ENCODE data around the gene CDK18.

CDK18 gene

DNA sequence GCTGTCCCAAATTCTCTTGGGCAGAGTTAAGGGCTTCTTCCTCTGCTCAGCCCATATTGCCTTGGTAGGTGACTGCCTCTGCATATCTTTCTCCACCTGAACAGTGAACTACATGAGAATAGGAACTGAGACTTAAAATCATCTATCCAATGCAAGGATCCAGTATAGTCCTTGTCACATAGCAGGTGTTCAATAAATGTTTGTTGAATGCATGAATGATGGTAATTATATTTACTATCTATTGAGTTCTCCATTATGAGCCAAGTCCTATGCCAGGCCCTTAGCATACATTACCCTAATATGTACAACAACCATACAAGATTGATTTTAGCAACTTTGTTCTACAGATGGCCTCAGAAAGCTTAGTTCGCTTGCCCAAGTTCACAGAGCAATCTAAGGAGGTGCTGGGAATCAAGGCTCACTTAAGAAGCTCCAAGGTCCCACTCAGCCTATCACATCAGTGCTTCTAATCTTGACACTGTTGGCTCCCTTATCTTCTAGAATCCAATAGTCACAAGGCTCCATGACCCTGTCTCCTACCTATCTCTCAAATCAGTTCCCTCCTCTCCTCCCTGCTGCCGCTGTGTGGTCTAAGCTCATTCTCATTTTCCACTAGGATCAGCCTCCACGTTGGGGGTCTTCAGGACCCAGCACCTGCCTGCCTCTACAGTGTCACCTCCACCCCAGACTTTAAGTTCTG is 2.2 kb upstream of the CDK18 start:
- no peaks in the 10 kb centered on the region for H3K36me3 ChIP-seq (ENCODE audit: control insufficient read depth in 1 of 2, insufficient read depth in 2 of 2, low read length in 2 of 2)
- peaks cover 42 to 51% of the 10 kb centered on the region in 2 donors for H3K4me1 ChIP-seq (ENCODE audit: control insufficient read depth in 1 of 2, insufficient read depth in 2 of 2, low read length in 2 of 2)
- H3K9me3 ChIP-seq (ENCODE audit: control insufficient read depth in 1 of 2, low read length in 2 of 2) = no peaks in the 10 kb centered on the region
- no peaks in the 10 kb centered on the region for H3K27me3 ChIP-seq (ENCODE audit: control insufficient read depth in 1 of 2, insufficient read depth in 2 of 2, low read length in 2 of 2)
- no peak overlapping the region for H3K9ac ChIP-seq (ENCODE audit: low read depth in 1 of 2, low read length in 2 of 2)
- no peak overlapping the region for H3K27ac ChIP-seq (ENCODE audit: low read depth, low read length)
- H3K4me3 ChIP-seq (ENCODE audit: low read depth in 1 of 2, low read length in 2 of 2) = no peak overlapping the region

DNA sequence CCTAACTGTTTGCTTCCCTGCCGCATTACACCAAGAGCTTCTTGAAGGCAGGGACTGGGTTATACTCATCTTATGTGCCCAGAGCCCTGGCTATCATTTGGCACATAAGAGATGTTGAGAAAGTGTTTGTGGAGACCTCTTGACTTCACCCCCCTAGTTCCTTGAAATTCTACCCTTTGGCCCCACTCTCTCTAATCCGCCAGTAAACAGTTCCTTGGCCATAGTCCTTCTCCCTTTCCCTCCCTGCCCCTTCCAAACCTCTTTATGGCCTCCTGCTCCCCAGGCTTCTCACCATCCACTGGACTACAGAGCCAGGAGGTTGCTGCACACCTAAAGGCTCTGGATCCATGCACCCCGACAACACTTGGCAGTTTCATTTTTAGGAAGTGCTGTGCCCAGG is 1.5 kb upstream of the CDK18 start:
- no peaks in the 10 kb centered on the region for H3K27me3 ChIP-seq (ENCODE audit: control insufficient read depth in 1 of 2, insufficient read depth in 2 of 2, low read length in 2 of 2)
- no peak overlapping the region for H3K9ac ChIP-seq (ENCODE audit: low read depth in 1 of 2, low read length in 2 of 2)
- no peak overlapping the region for H3K4me3 ChIP-seq (ENCODE audit: low read depth in 1 of 2, low read length in 2 of 2)
- H3K36me3 ChIP-seq (ENCODE audit: control insufficient read depth in 1 of 2, insufficient read depth in 2 of 2, low read length in 2 of 2) = no peaks in the 10 kb centered on the region
- no peaks in the 10 kb centered on the region for H3K9me3 ChIP-seq (ENCODE audit: control insufficient read depth in 1 of 2, low read length in 2 of 2)
- H3K27ac ChIP-seq (ENCODE audit: low read depth, low read length) = no peak overlapping the region
- peaks cover 44 to 54% of the 10 kb centered on the region in 2 donors for H3K4me1 ChIP-seq (ENCODE audit: control insufficient read depth in 1 of 2, insufficient read depth in 2 of 2, low read length in 2 of 2)

DNA sequence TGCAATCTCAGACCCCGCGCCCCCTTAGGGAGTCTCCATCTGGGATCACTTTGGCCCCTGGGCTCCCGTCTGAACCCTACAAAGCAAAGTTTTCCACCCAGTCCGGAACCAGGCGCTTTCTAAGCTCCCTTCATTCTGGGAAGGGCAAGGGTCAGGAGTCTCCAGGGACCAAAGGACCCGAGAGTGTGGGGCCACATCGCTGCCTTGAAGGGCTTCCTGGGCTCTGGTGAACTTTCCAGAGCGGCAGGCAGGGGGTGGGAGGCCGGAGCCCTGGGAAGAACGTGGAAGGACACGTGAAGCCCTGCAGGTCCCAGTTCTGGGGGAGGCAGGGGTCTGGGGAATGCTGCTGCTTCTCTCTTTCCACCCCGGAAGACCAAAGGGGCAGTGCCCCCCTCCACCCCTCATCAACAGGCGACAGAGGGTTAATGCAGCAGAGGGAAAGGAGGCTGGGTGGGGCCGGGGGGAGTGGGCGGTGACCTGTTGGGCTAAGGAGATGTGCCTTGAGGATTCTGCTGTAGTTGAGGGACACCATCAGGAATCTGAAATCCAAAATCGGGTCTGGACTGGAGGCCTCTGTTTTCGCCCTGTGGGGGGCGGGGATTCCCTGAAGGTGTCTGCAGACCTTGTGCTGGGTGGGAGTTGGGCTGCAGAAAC is 734 bp downstream of the CDK18 start:
- no peaks in the 10 kb centered on the region for H3K36me3 ChIP-seq (ENCODE audit: control insufficient read depth in 1 of 2, insufficient read depth in 2 of 2, low read length in 2 of 2)
- H3K4me1 ChIP-seq (ENCODE audit: control insufficient read depth in 1 of 2, insufficient read depth in 2 of 2, low read length in 2 of 2) = peaks cover 44 to 57% of the 10 kb centered on the region in 2 donors
- peak overlapping the region; percentile 73 to 82 for H3K4me3 ChIP-seq (ENCODE audit: low read depth in 1 of 2, low read length in 2 of 2)
- H3K27me3 ChIP-seq (ENCODE audit: control insufficient read depth in 1 of 2, insufficient read depth in 2 of 2, low read length in 2 of 2) = no peaks in the 10 kb centered on the region
- H3K27ac ChIP-seq (ENCODE audit: low read depth, low read length) = peak overlapping the region; percentile 36
- H3K9me3 ChIP-seq (ENCODE audit: control insufficient read depth in 1 of 2, low read length in 2 of 2) = no peaks in the 10 kb centered on the region
- peak overlapping the region; percentile 65 to 76 for H3K9ac ChIP-seq (ENCODE audit: low read depth in 1 of 2, low read length in 2 of 2)

DNA sequence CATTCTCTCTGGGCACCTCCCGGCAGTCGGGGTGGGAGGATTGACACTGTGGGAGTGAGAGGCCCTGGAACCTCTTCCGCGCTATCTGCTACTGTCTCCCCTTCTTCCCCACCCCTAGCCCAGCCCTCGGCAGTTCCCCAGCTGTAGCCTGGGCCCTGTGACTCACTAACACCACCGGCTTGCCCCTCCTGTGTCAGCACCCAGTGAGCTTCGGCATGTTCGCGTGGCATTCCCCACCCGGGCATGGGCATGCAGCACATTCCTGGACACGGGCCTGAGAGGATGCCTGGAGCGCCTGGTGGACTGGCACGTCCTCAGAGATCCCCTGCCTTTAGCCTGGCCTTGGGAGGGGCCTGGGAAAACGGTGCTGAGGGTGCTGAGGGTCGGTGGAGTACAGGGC is 1.3 kb downstream of the CDK18 start:
- peak overlapping the region; percentile 73 to 82 for H3K4me3 ChIP-seq (ENCODE audit: low read depth in 1 of 2, low read length in 2 of 2)
- no peaks in the 10 kb centered on the region for H3K27me3 ChIP-seq (ENCODE audit: control insufficient read depth in 1 of 2, insufficient read depth in 2 of 2, low read length in 2 of 2)
- peak overlapping the region; percentile 65 to 76 for H3K9ac ChIP-seq (ENCODE audit: low read depth in 1 of 2, low read length in 2 of 2)
- H3K4me1 ChIP-seq (ENCODE audit: control insufficient read depth in 1 of 2, insufficient read depth in 2 of 2, low read length in 2 of 2) = peaks cover 44 to 57% of the 10 kb centered on the region in 2 donors
- H3K27ac ChIP-seq (ENCODE audit: low read depth, low read length) = no peak overlapping the region
- H3K9me3 ChIP-seq (ENCODE audit: control insufficient read depth in 1 of 2, low read length in 2 of 2) = no peaks in the 10 kb centered on the region
- H3K36me3 ChIP-seq (ENCODE audit: control insufficient read depth in 1 of 2, insufficient read depth in 2 of 2, low read length in 2 of 2) = no peaks in the 10 kb centered on the region

DNA sequence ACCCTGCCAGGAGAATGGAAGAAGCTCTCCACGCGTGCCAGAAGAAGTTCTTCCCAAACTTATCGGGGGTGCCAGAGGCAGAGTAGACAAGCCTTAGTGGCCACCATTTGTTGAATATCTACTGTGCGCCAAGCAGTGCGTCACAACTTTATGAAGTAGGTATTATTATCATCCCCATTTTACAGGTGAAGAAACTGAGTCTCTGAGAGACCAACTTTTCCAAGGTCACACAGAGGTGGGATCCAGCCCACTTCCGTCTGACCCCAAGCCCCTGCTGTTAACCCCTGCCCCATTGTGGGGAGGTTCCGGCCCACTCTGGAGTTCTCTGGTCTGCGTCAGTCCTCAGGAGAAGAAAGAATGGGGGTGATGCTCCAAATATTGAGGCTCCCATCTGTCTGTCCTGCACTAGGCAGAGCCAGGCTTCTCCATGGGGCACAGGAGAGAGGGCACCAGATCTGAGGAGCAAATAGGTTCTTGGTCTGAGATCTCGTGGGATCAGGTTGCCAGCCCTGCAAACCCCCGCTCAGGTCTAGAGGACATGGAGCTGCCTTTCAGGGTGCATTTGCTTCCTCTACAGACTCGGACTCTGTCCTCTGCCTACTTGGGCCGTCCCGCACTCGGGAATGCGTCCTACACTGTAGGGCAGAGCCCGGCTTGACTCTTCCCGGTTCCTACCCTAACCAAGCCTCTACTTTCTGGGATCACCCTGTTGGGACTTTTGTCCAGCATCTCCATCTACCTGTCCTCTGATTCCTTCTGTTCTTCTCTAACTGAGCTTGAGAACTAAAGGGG is 2.1 kb downstream of the CDK18 start:
- peaks cover 39 to 49% of the 10 kb centered on the region in 2 donors for H3K4me1 ChIP-seq (ENCODE audit: control insufficient read depth in 1 of 2, insufficient read depth in 2 of 2, low read length in 2 of 2)
- peak overlapping the region; percentile 73 to 82 for H3K4me3 ChIP-seq (ENCODE audit: low read depth in 1 of 2, low read length in 2 of 2)
- no peaks in the 10 kb centered on the region for H3K36me3 ChIP-seq (ENCODE audit: control insufficient read depth in 1 of 2, insufficient read depth in 2 of 2, low read length in 2 of 2)
- no peaks in the 10 kb centered on the region for H3K9me3 ChIP-seq (ENCODE audit: control insufficient read depth in 1 of 2, low read length in 2 of 2)
- H3K9ac ChIP-seq (ENCODE audit: low read depth in 1 of 2, low read length in 2 of 2) = no peak overlapping the region
- H3K27ac ChIP-seq (ENCODE audit: low read depth, low read length) = no peak overlapping the region
- no peaks in the 10 kb centered on the region for H3K27me3 ChIP-seq (ENCODE audit: control insufficient read depth in 1 of 2, insufficient read depth in 2 of 2, low read length in 2 of 2)

DNA sequence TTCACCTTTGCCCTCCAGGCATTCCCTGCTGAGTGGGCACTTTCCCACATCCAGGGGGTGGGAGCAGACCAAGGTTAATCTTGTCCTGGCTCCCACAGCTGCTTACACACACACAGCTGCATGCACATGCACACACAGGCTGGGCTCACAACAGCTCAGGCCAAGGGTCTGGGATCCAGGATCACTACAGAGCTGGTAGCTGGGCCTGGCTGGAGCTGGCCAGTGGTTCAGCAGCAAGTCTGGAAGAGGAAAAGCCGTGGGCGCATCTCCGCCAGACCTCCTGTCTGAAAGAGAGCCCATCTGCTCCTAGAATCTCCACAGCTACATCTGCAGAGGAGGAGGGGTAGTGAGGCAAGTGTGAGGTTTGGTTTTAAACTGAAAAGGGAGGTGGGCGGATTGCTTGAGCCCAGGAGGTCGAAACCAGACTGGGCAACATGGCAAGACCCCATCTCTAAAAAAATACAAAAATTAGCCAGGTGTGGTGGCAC is 3.8 kb downstream of the CDK18 start:
- H3K4me1 ChIP-seq (ENCODE audit: control insufficient read depth in 1 of 2, insufficient read depth in 2 of 2, low read length in 2 of 2) = peaks cover 35 to 45% of the 10 kb centered on the region in 2 donors
- no peaks in the 10 kb centered on the region for H3K36me3 ChIP-seq (ENCODE audit: control insufficient read depth in 1 of 2, insufficient read depth in 2 of 2, low read length in 2 of 2)
- no peak overlapping the region for H3K27ac ChIP-seq (ENCODE audit: low read depth, low read length)
- H3K9ac ChIP-seq (ENCODE audit: low read depth in 1 of 2, low read length in 2 of 2) = no peak overlapping the region
- H3K4me3 ChIP-seq (ENCODE audit: low read depth in 1 of 2, low read length in 2 of 2) = no peak overlapping the region
- H3K27me3 ChIP-seq (ENCODE audit: control insufficient read depth in 1 of 2, insufficient read depth in 2 of 2, low read length in 2 of 2) = no peaks in the 10 kb centered on the region
- H3K9me3 ChIP-seq (ENCODE audit: control insufficient read depth in 1 of 2, low read length in 2 of 2) = no peaks in the 10 kb centered on the region

DNA sequence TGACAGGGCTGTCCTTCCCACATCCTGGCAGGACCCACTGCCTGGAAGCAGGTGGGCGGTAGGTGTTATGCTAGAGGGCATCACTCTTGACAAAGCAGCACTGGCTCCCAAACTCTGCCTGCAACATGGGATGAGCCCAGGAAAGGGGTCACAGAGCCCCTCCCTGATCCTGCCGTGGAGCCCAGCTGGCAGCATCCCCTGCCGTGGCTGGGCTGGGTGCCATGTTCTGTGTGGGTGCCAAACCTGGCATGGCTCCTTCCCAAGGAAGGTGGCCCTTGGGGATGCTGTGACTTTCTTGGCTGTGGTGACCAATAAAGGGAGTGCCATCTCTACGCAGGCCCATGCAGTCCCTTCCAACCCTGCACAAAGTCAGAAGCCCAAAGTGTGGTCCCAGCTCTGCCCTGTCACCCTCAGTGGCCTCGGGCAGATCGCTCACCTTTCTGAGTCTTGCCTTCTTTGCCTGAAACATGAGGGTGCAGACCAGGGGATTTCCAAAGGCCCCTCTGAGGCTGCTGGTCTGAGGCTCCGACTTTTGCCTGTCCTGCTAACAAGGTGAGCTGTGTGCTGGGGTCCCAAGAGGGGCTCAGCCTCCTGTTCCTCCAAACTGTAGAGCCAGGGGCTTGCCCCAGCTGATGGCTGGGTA is 6.0 kb downstream of the CDK18 start:
- H3K27ac ChIP-seq (ENCODE audit: low read depth, low read length) = no peak overlapping the region

DNA sequence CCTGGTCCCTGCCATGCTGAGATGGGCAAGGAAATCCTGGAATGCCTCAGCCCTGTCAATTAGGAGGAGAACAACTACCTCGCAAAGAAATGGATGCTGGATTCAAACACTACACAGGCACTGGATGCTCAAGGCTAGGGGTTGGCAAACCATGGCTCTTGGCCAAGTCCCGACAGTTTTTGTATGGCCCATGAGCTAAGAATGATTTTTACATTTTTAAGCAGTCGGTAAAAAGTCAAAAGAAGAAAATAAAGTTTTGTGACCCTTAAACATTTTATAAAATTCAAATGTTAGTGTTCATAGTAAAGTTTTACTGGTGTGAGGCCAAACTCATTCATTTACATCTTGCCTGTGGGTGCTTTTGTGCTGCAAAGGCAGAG is 6.5 kb downstream of the CDK18 start:
- no peak overlapping the region for H3K4me3 ChIP-seq (ENCODE audit: low read depth in 1 of 2, low read length in 2 of 2)
- H3K9me3 ChIP-seq (ENCODE audit: control insufficient read depth in 1 of 2, low read length in 2 of 2) = no peaks in the 10 kb centered on the region
- H3K4me1 ChIP-seq (ENCODE audit: control insufficient read depth in 1 of 2, insufficient read depth in 2 of 2, low read length in 2 of 2) = peaks cover 38 to 53% of the 10 kb centered on the region in 2 donors
- no peaks in the 10 kb centered on the region for H3K27me3 ChIP-seq (ENCODE audit: control insufficient read depth in 1 of 2, insufficient read depth in 2 of 2, low read length in 2 of 2)
- no peak overlapping the region for H3K27ac ChIP-seq (ENCODE audit: low read depth, low read length)
- H3K9ac ChIP-seq (ENCODE audit: low read depth in 1 of 2, low read length in 2 of 2) = no peak overlapping the region
- H3K36me3 ChIP-seq (ENCODE audit: control insufficient read depth in 1 of 2, insufficient read depth in 2 of 2, low read length in 2 of 2) = no peaks in the 10 kb centered on the region

More for the DNA sequence above, 6.0 kb downstream of the CDK18 start:
- H3K27me3 ChIP-seq (ENCODE audit: control insufficient read depth in 1 of 2, insufficient read depth in 2 of 2, low read length in 2 of 2) = no peaks in the 10 kb centered on the region
- no peaks in the 10 kb centered on the region for H3K9me3 ChIP-seq (ENCODE audit: control insufficient read depth in 1 of 2, low read length in 2 of 2)
- H3K36me3 ChIP-seq (ENCODE audit: control insufficient read depth in 1 of 2, insufficient read depth in 2 of 2, low read length in 2 of 2) = no peaks in the 10 kb centered on the region
- H3K4me1 ChIP-seq (ENCODE audit: control insufficient read depth in 1 of 2, insufficient read depth in 2 of 2, low read length in 2 of 2) = peaks cover 38 to 54% of the 10 kb centered on the region in 2 donors
- no peak overlapping the region for H3K9ac ChIP-seq (ENCODE audit: low read depth in 1 of 2, low read length in 2 of 2)
- no peak overlapping the region for H3K4me3 ChIP-seq (ENCODE audit: low read depth in 1 of 2, low read length in 2 of 2)

DNA sequence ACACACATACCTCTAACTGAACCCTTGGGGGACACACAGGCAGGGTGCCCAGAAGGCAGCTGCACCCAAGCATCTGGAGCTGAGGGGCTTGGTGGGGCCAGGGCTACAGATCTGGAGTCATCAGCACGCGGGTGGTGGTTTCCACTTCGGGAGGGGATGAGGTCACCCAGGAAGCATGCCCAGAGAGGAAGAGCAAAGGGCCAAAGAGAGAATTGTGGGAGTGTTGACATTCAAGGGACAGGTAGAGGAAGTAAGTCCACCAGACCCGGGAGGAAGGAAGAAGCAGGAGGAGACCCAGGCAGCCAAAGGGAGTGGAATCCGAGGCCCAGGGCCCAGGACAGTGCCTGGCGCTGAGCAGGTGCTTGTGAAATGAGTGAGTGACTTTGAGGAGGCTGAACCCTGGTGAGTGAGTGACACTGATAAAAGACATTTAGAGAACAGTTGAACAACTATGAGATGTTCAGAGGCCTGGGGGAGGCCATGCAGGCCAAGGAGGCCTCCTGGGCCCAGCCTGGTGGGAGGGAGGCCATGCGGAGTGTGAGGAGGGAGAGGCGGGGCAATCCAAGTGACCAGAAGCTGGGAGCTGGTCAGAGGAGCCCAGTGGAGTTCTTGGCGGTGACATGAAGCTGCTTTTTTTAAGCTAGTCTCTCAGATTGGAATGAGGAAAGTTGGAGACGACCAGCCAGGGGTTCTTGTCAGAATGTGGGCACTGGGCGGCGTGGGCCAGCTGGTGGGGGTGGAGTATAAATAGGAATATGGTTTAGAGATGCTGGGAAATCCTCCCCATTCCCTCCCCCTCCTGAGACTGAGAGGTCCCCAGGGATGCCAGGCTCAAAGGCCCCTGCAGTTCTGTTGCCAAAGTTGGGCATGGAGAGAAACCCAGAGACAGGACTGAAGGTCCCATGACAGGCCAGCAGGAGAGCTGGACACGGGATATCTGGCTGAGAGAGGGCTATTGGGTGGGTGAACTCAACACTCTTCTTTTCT is 7.9 kb downstream of the CDK18 start:
- peaks cover 32 to 44% of the 10 kb centered on the region in 2 donors for H3K4me1 ChIP-seq (ENCODE audit: control insufficient read depth in 1 of 2, insufficient read depth in 2 of 2, low read length in 2 of 2)
- H3K27me3 ChIP-seq (ENCODE audit: control insufficient read depth in 1 of 2, insufficient read depth in 2 of 2, low read length in 2 of 2) = no peaks in the 10 kb centered on the region
- no peak overlapping the region for H3K4me3 ChIP-seq (ENCODE audit: low read depth in 1 of 2, low read length in 2 of 2)
- H3K9me3 ChIP-seq (ENCODE audit: control insufficient read depth in 1 of 2, low read length in 2 of 2) = no peaks in the 10 kb centered on the region
- H3K9ac ChIP-seq (ENCODE audit: low read depth in 1 of 2, low read length in 2 of 2) = no peak overlapping the region
- H3K36me3 ChIP-seq (ENCODE audit: control insufficient read depth in 1 of 2, insufficient read depth in 2 of 2, low read length in 2 of 2) = no peaks in the 10 kb centered on the region
- H3K27ac ChIP-seq (ENCODE audit: low read depth, low read length) = no peak overlapping the region
